GM21528 (cell line): ENCODE data around the gene APC2.
"Not testable (repeated sequence)": the region's sequence is repeated elsewhere in the genome, so short reads cannot be mapped to it uniquely, and the experiment has no call there.

Experiments
- ATAC-seq: cut with Tn5 transposase; IDR thresholded peaks from one replicate; pipeline ENCODE4 v1.9.1; 2021; ENCODE audit warnings: mild to moderate bottlenecking, moderate library complexity; ENCODE audit not compliant: unreplicated experiment, low FRiP score

APC2 gene

GRCh38 chr19:1426736-1427135 is 23.2 kb upstream of the APC2 start:
- ATAC-seq = no peak

DNA sequence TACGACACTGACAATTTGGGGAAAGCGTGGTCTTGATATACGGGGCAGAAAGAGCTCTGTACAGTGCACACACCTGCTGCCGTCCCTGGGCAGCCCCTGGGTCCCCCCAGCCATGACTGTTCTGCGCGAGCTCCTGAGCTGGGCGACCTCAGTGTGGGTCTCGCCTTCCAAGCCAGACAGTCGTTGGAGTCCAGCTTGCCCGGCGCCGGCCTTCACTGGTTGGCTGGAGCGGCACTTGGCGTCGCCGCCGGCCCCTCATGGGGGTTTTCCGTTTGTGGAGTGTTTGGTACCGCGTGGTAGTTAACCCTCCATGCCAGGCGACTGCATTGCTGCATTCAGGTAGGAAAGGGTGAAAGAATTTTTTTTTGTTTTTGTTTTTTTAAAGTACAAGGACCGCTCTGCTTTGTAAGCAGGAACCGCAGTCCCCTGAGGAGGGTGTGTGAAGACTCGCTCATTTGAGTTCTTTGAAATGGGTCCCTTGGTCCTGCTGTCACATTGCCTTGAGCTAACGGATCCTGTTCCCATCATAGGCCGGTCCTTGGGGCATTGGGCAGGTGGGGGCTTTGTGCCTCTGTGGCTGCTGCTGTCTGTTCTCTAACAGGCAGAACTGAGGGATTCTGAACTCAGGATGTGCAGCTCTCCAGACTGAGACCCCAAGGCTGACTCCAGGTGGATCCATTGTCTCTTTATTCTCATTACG is 22.6 kb upstream of the APC2 start:
- ATAC-seq = no peak

GRCh38 chr19:1428738-1429391 is 21.1 kb upstream of the APC2 start:
- ATAC-seq = no peak

- ATAC-seq = no peak
Measured at GRCh38 chr19:1429750-1430149, 20.2 kb upstream of the APC2 start.

GRCh38 chr19:1430246-1430645 is 19.7 kb upstream of the APC2 start:
- no peak for ATAC-seq

DNA sequence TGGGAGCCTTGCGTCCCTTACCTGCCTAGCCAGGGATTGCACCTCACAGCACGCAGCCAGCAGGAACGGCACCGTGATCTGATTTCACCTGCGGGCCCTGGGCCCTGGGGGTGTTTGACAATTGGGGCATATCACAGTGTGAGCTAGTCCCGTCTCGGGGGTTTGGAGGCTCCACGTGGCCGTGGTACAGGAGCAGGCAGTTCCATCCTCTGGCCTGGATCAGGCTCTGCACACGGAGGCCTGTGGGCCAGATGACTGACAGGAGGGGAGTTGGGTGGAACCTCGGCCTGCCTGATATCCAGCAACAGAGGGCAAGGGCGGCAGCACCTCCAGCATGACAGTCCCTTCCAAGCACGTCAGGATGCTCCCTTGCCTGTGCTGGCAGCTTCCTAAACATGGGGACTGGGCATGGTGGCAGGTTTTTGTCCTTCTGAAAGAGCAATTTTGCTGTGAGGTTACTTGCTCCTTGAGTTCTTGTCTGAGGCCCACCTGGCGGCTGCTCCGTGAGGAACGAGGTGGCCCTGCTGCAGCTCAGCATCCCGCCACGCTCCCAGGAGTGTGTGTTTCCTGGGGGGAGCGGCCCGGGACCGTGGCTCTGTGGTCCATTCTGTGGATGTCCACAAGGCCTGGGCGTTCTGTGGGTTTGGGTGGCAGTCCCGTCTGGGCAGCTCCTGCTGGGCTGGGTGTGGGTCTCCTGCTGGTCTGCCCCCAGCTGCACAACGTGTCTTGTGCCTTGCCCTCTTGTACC is 18.0 kb upstream of the APC2 start:
- no peak for ATAC-seq

DNA sequence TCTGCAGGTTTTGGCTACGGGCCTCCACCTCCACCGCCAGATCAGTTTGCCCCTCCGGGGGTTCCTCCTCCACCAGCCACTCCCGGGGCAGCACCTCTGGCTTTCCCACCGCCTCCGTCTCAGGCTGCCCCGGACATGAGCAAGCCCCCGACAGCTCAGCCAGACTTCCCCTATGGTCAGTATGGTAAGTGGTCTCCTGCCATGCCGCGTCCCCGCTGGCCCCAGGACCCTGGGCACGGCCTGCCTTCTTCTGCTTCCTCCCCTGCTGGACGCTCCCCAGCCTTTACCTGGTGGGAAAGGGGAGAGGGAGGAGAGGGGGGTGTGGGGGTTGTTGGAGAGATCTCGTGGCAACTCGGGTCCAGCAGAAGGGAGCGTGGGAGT is 17.4 kb upstream of the APC2 start:
- no peak for ATAC-seq

DNA sequence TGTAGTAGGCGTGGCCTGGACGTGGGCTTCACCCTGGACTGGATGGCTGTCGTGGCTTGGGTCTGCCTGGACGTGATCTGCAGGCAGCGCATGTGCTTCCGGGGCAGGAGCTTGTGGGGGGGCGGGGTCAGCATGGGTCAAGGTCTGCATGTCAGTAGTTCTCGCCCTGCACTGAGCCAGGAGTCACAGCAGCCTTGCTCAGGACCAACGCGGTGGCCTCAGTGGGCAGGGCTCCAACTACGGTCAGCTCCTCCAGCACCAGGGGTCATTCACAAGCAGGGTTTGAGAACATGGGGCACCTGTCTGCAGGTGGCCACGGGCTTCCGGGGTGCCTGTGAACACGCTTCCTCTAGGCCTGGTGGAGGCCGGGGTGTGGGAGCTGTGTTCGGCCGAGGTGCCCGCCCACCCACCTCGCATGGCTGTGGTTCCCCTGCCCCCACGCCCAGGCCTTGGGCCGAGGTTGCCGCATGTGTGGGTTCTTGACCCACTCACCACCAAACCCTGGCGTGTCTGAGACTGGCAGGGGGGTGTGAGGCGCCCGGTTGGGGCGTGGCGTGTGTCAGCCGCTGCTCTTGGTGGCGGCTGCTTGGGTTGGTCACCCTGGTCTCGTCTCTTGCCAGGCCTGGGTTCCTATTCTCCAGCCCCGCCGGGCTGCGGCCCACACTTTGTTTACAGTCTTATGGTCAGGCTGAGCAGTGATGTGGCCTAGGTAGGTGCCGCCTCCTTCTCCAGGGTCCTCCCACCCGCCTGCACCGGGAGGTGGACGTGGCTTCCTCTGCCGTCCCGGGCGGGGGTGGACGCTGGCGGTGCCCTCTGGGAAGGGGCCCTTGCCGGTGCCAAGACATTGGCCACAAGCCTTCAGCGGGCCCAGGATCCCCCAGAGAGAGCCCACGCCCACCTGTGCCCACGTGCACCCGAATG is 16.5 kb upstream of the APC2 start:
- no peak for ATAC-seq

GRCh38 chr19:1434040-1434366 is 15.9 kb upstream of the APC2 start:
- ATAC-seq = no peak

DNA sequence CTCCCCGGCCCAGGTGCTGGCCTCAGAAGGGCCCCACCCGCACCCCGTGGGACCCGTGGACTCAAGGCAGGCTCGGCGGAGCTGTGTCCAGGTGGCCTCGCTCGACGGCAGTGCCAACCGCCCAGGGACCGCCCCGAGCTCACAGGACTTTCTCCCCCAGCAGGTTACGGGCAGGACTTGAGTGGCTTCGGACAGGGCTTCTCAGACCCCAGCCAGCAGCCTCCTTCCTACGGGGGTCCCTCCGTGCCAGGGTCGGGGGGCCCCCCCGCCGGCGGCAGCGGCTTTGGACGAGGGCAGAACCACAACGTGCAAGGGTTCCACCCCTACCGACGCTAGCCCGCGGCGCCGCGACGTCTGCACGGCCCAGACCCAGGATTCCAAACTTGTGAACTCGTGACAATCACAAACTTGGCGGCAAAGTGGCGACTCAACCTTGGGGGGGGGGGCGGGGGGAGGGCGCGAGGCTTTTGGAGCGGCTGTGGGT is 15.3 kb upstream of the APC2 start:
- no peak for ATAC-seq

GRCh38 chr19:1435378-1435989 is 14.4 kb upstream of the APC2 start:
- no peak for ATAC-seq

- ATAC-seq = no peak
Measured at GRCh38 chr19:1437609-1438008, 12.3 kb upstream of the APC2 start.

DNA sequence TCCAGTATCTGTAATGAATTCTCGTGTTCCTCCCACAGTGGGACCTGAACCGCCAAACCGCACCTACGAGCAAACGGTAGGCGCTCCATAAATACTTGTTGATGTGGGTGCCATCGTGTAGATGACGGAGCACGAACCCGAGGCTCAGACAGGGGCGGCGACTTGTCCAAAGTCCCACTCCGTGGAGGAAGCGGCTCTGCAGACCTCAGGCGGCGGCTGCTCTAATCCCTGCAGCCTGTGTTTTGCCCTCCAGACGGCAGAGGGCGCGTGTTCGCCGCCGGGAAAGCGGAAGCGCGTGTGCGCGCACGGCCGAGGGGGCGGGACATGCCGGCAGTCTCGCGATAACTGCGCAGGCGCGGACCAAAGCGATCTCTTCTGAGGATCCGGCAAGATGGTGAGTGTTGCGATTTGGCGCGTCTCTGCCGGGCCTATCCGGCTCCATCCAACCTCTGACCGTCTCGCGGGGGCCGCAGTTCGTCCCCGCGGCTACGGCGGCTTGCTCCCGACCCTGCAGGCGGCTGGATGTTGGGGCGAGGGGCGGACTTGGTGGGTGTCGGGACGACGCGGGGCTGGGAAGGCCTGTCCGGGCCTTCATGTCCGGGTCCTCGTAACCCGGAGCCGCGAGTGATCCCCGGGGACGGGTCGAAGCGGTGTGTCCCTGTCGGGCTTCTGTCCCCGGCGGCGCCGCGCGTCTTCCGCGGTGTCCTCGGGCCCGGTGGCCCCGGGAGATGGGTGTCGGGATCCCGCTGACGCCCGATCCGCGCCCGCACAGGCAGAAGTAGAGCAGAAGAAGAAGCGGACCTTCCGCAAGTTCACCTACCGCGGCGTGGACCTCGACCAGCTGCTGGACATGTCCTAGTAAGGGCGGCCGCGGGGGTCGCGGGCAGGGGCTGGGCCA is 11.6 kb upstream of the APC2 start, which contains the start of gene RPS15:
Gene RPS15, plus strand, starts transcription at position 362 of the 898 bp plus-strand sequence. Its CDS starts 30 bp downstream, at position 392.
- peak; percentile 73 for ATAC-seq

GRCh38 chr19:1438933-1439354 is 11.0 kb upstream of the APC2 start:
- no peak for ATAC-seq

DNA sequence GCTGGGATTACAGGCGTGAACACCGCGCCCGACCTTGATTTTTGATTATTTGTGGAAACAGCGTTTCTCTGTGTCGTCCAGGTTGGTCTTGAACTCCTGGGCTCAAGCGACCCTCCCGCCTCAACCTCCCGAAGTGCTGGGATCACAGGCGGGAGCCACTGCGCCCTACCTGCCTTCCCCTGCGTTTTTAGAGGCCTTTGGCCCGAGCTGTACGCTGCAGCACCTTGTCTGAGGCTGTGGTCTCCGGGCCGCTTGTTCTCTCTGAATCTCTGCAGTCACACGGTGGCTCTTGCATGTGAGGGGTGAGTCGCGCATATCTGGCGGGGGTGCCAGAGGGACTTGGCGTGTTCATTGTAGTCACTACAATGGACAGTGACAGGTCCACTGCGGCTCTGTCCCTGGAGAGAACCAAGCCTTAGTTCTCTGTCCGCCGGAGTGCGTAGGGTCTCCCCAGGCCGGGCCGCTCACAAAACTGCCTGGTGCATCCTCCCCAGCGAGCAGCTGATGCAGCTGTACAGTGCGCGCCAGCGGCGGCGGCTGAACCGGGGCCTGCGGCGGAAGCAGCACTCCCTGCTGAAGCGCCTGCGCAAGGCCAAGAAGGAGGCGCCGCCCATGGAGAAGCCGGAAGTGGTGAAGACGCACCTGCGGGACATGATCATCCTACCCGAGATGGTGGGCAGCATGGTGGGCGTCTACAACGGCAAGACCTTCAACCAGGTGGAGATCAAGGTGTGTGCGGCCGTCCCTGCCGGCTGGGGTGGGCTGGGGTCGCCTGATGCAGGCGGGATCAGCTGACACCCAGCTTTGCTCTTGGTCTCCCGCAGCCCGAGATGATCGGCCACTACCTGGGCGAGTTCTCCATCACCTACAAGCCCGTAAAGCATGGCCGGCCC is 10.2 kb upstream of the APC2 start:
- ATAC-seq = not testable (repeated sequence)

GRCh38 chr19:1440418-1440801 is 9.5 kb upstream of the APC2 start:
- ATAC-seq = no peak

DNA sequence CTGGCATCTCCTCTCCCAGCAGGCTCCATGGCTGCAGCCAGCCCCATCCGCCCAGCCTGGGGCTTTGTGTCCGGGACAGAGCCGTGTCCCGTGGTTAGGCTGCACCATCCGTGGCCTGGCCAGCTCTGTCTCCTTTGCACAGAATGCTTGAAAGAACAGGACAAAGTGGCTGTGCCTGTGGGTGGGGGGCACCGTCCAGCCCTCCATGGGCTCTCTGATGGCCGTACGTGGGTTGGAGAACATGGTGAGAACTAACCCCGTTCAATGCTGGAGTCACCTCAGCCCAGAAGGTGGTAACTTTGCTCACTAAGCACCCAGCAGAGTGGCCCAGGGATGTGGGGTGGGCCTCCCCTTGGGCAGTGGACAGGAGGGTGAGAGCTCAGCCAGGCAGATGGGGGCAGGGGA is 8.9 kb upstream of the APC2 start:
- ATAC-seq = no peak
